Fibroblast of the aortic adventitia (primary cell): ENCODE results near the gene FAF1. TPM values are rescaled to one million over a fixed set of nuclear protein-coding genes. Genes with fewer than 3 reads are reported as not detected.

Experiments
- DNase-seq: peaks from one replicate; pipeline ENCODE4 v3.0.0-alpha.2; 2010; ENCODE audit warnings: low read depth
- H3K4me3 ChIP-seq: 2 replicates; pipeline ENCODE4 v1.5.1; 2011; ENCODE audit warnings: low read depth, mild to moderate bottlenecking, control low read depth, low read length, moderate library complexity
- total RNA-seq: library from RNA; depleted of rRNA; stranded (reverse); fragments of >200 nt; gene quantifications from 2 replicates; pipeline ENCODE4 v1.2.3, GENCODE V29; 2012; ENCODE audit warnings: low replicate concordance
- TF ChIP-seq, protein P1 (sequence below): IDR thresholded peaks from 2 replicates; pipeline ENCODE4 v1.5.1; 2011; ENCODE audit warnings: mild to moderate bottlenecking, low read length, control low read depth, inconsistent platforms; ENCODE audit not compliant: insufficient read depth

The FAF1 gene
- total RNA-seq, 1 donor = 93.8 TPM

DNA sequence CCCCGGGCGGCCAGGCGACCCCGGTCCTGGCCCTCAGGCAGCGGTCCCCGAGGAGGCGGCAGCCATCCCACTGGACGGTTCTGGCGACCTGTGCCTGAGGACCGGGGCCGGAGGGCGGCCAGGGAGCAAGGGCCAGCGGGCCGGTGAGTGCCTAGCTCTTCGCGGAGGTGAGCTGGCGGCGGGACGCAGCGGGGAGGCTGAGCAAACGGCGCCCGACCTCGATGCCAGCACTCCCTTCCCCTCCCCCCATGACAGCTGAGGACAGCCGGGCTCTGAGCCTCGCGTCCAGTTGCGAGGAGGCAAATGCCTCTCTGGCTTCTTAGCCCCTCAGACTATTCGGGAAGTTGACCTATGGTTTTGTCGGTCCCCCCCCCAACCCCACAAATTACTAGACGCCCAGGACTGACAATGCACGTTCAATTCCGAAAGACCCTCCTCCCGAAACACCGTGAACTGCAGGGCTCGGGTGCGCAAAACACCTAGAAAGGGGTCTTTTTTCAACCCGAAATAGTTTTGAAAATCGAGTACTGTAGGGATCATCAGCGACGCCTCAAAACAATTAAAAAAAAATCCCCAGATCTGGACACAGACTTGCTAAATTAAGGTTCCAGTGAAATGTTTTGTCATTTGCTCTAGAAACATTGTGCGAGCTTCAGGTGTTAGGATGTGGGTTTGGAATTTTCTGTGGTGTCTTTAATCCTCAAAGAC lies 18.2 kb upstream of the FAF1 start:
- TF ChIP-seq, protein P1, sequence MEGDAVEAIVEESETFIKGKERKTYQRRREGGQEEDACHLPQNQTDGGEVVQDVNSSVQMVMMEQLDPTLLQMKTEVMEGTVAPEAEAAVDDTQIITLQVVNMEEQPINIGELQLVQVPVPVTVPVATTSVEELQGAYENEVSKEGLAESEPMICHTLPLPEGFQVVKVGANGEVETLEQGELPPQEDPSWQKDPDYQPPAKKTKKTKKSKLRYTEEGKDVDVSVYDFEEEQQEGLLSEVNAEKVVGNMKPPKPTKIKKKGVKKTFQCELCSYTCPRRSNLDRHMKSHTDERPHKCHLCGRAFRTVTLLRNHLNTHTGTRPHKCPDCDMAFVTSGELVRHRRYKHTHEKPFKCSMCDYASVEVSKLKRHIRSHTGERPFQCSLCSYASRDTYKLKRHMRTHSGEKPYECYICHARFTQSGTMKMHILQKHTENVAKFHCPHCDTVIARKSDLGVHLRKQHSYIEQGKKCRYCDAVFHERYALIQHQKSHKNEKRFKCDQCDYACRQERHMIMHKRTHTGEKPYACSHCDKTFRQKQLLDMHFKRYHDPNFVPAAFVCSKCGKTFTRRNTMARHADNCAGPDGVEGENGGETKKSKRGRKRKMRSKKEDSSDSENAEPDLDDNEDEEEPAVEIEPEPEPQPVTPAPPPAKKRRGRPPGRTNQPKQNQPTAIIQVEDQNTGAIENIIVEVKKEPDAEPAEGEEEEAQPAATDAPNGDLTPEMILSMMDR = no peak
- peak; percentile 63 for DNase-seq
- peak overlapping the region; percentile 79 for H3K4me3 ChIP-seq

DNA sequence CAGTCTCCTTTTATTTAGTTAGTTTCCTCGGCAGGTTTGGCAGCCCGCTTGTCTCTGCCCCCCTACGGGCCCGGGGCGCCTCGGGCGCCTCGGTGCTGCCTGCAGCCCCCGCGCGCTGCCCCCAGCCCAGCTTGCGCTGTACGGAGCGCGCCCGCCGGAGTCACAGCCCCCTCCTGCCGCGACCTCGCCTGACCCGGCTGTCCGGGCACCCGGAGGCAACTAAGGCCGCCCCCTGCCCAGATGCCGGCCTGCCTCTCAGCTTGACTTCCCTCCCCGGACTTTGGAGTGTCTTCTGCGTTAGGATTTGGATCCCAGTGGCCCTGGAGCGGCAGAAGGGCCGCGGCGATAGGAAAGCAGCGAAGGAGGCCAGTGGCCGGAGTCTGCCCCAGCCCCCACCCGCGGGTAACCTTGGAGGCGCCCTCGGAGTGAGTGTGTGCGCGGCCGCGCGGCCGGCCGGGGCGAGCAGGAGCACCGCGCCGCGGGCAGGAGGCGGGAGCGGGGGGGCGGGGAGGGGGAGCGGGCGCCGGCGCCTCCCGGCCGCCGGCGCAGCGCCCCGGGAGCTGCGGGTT lies 17.6 kb upstream of the FAF1 start:
- H3K4me3 ChIP-seq = peak overlapping the region; percentile 79
- TF ChIP-seq, protein P1 = no peak
- DNase-seq = peak; percentile 57

DNA sequence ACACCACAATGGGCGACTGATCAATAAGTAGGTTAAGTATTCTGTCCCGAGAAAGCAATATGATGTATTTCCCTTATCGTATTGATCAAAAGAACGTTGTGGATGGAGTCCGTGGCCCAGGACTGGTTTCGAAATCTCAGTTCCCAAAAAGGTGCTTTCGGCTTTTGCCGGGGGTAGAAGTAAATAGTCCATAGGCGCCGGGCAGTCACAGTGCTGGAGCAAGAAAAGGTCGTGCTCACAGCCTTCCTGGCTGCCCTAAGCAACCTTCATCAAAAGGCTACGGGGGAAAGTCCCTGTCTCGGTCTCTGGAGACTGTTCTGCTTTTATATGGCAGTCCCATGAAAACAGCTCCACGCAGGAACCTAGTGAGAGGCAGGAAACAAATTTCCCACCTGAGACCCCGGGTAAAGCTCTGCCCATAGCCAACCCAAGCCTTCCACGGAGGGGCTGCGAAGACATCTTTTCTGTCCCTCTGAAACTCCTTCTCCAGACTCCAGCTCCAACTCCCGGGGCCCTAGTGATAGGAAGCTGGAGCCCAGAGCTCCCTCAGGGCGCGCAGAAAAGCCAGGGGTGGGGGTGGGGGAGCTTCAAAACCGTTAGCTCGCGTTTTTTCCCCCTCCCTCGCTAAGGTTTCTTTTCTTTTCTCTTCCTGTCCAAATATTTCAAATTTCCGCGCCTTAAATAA lies 17.0 kb upstream of the FAF1 start:
- TF ChIP-seq, protein P1 = no peak
- peak; percentile 74 for DNase-seq
- H3K4me3 ChIP-seq = peak overlapping the region; percentile 79

DNA sequence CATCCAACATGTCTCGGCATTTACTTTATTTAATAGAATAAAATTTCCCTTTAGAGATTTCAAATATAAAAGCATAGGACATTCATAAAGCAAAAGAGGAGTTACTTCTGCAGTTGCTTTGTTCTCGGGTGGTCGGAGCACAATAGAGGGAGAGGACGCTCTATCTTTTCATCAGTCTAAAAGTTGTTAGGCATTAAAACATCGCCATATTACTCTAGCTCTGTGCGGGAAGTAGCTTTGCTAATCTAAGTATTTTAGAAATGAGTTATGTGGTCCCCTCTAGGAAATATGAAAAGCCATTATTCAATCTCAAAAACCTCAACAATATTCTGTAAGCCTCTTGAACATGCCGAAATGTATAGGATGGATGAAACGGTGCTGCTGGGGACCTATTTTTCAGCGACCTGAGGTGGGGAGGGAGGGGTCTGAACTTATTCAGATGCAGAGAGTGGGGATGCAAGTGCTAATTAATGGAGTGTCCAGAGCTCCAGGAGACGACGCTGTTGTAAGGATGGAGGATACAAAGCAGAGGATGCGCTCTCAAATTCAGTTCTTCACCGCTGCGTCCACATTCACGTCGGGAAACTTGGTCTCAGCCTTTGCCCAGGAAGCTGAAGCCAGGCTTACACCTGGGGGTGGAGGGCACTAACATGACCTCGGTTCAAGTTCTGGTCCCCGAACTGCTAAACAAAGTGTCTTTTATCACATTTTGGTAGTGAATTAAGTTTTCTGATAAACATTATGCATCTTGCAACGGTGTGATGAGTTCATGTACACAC lies 16.2 kb upstream of the FAF1 start:
- TF ChIP-seq, protein P1 = no peak
- DNase-seq = peak; percentile 42
- H3K4me3 ChIP-seq = peak overlapping the region; percentile 79

DNA sequence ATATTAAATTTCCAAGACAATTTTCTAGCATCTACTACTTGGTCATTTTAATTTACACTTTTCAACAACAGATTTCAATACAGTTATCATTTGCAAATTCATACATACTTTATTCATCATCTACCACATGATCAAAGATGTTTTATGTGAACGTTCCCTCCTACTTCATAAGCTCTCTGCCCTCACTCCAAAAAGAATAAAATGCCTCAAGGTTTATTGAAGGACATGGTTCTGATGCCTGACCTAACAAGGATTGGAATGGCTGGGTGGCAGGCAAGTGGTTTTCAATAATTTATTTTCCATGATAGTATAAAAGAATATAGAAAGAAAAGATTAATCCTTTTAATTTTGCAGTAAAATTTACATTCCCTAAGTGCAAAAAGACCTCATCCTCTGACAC lies 15.4 kb upstream of the FAF1 start:
- TF ChIP-seq, protein P1 = no peak
- no peak overlapping the region for H3K4me3 ChIP-seq
- DNase-seq = peak; percentile 36

DNA sequence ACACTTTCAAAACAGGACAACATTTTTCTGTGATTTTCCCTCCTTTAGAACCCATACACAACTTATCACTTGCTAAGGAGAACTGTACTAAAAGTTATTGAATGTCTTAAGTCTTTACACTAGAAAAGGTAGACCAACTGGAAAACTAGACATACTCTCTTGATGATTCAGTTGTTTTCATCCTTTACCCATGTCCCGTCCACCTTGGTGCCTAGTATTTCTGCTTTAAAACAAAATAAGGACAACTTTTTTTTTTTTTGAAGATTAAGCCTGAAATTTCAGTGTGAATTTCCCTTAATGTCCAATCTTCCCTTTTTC lies 14.5 kb upstream of the FAF1 start:
- no peak overlapping the region for H3K4me3 ChIP-seq
- peak; percentile 33 for DNase-seq
- TF ChIP-seq, protein P1 = no peak
